ENCODE measurements around the gene OGFOD3.

- TF ChIP-seq YY1 (IDR thresholded peaks at IDR 0.05; ENCODE audit: low read depth) (no peak), NFIC (IDR thresholded peaks at IDR 0.05) (no peak), ZBTB7A (IDR thresholded peaks at IDR 0.05; ENCODE audit: low read depth) (no peak), MAX (IDR thresholded peaks at IDR 0.05) (no peak), EGR1 (IDR thresholded peaks at IDR 0.05) (no peak), TCF12 (IDR thresholded peaks at IDR 0.05; ENCODE audit: low read depth) (no peak), REST (IDR thresholded peaks at IDR 0.05; ENCODE audit: low read depth) (no peak), EP300 (IDR thresholded peaks at IDR 0.05; ENCODE audit: borderline replicate concordance) (no peak)
Measured at GRCh38 chr17:82365606-82366295, 52.6 kb downstream of the OGFOD3 start.

Measured in Ishikawa (cell line).